Stimulated activated CD4-positive, alpha-beta T cell treated with anti-CD3 and anti-CD28 coated beads, Interleukin-15, amount 100 ng/mL, for 1 hour (primary cell): Measurements from ENCODE around the gene ZNF429.
"Not testable (repeated sequence)": the region's sequence is repeated elsewhere in the genome, so short reads cannot be mapped to it uniquely, and the experiment has no call there.

Experiments
- DNase-seq, 2 donors: peaks; one replicate each; pipeline ENCODE4 v3.0.0-alpha.2; 2020; ENCODE audit warnings: low read depth in 1 of 2, low spot score in 1 of 2

Gene ZNF429

DNA sequence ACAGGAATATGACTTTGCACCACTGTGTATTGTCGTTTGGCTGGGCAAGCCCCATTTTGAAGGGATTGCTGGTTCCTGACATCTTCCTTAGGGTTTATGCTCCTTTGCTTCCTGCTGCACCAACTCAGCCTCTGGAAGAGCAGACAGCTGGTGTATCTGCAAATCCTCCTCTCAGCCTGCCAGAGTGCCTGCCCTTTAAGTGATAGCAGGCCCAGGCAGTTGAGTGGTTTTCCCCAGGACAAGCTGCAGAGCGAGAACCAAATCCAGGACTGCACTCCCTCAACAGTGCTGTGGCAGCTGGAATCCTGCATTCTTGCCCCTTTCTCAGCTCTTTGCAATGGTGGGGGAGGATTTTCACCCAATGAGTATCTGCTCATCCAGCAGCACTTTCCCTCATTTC, 85.5 kb downstream of the ZNF429 start:
- DNase-seq: no peak

DNA sequence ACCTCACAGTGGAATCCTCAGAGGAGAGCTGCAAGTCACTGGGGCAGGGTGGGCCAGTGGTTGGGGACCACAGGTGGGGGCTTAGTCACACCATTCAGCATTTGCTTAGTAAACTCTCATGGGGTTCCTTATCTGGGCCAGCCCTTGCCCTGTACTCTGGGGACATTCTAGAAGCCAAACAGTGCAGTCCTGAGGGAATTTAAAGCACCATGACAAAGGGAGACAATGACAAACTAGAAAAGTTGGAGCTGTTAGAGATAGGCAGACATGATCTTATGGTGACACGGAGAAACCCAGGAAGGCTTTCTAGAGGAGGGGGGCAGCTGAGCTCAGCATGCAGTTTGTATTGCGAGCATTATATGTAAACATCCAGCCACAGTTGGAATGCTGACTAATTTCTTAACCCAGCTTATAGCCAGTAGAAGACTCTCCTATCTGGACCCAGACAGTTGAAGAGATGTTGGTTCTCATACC, 87.6 kb downstream of the ZNF429 start:
- no peak for DNase-seq

DNA sequence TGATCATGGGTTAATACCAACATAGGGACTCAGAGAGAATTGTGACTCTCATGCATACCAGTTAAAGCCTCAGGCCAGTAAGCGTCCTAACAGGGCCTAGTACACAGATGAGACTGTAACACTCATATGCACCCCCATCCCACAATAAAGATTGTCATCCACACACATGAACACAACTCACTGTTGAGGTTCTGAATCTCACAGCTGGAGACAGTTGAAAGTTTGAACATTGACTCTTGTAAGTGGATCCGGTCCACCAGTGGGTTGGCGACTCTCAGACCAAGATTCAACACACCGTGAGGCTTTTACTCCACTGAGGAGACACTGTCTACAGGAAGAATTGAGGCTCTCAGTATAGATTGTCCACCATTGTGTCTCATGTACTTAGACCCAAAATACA, 88.1 kb downstream of the ZNF429 start:
- DNase-seq: no peak

DNA sequence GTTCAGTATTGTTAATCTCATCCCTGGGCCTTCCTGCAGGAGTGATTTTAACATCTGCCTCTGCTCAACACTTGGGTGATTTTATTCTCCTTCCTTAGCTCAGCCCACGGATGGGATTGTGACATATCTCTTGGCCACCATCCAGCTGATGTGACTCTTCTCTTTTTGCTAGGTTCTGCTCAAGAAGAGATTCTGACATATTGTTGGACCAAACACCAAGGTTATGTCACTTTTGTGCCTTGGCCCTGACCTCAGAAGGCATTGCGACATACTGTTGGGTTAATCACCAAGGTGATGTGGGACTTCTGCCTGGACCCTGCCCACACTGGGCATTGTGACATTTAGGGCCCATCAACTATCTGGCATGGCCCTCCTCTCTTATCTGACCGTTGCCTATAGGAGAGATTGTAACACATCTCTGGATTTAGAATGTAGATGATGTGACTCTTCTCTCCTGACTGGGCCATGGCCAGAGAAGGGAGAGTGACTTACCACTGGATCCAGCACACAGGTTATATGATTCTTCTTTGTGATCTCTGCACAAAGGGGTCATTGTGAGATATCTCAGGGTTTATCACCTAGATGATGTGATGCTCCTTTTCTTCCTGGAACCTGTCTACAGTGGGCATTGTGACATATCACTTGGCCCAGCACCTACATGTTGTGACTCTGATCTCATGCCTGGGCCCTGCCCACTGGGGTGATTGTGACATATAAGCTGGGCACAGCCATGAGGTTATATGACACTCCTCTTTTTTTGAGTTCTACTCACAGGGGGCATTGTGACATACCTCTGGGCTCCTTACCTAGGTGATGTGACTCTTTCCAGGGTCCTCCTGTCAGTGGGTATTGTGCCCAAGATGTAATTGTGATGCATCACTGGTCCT, 88.8 kb downstream of the ZNF429 start:
- no peak for DNase-seq

DNA sequence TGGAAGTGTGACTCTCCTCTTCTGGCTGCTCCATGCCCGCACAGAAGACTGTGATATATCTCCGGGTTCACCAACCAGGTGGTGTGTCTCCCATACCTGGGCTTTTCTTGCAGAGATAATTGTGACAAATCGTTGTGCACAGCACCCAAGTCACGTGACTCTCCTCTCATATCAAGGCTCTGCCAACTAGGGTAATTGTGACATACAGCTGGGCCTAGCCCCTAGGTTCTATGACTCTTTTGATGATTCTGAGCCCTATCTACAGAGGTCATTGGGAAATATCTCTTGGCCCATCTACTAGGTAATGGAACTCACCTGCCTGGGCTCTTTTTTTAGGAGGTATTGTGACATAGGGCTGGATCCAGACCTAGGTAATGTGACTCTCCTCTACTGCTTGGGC, 89.8 kb downstream of the ZNF429 start:
- no peak for DNase-seq

DNA sequence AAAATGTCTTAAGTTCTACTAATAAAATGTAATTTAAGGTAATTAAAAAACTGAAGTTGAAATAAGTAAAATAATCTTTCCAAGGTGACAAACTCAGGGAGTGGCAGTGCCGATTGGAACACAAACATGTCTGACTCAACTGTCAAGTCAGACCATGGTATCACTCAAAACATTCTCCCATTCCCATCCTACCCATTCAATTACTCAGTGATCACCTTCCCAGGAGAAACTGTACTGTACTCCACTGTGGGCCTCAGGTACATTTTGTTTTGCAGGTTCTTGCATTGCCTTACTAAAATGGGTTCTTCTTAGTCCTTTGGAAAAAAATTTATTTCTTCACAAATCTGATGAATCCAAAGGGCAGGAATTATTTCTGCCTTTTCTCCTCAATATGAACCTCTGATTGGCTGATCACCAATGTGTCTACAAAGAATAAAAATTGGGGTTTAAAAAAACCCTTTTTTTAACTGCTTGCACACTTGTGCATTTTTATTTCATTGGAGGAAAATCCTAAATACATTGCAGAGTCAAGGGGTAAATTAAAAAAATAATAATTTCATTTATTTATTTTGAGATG, 96.8 kb downstream of the ZNF429 start:
- no peak for DNase-seq

DNA sequence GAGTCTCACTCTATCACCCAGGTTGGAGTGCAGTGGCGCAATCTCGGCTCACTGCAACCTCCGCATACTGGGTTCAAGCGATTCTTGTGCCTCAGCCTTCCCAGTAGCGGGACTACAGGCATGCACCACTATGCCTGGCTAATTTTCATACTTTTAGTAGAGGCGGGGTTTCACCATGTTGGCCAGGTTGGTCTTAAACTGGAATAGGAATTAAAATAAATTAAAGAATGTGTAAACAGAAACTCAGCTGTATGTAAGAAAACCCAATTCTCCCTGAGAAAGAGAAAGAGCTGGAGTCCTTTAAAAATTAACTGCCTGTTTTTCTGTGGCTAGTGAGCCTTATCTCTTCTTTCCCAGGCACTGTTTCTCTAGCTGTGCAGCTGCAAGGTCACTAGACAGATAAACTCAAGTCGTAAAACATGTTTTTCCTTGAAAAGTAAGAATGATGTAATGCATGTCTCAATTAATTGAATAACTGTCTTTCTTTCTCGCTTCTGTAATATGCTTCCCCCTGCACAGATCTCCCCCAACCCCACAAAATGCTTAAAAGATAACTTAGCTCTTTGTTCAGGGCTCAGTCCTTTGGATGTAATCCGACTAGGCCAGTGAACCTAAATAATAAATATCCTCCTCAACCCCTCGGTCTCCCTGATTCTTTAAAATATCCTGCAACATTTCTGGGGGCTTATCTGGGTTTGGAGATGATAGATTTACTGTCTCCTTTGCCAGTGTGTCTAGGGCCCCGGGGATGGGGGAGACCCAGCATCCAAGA, 97.4 kb downstream of the ZNF429 start:
- DNase-seq: not testable (repeated sequence)

DNA sequence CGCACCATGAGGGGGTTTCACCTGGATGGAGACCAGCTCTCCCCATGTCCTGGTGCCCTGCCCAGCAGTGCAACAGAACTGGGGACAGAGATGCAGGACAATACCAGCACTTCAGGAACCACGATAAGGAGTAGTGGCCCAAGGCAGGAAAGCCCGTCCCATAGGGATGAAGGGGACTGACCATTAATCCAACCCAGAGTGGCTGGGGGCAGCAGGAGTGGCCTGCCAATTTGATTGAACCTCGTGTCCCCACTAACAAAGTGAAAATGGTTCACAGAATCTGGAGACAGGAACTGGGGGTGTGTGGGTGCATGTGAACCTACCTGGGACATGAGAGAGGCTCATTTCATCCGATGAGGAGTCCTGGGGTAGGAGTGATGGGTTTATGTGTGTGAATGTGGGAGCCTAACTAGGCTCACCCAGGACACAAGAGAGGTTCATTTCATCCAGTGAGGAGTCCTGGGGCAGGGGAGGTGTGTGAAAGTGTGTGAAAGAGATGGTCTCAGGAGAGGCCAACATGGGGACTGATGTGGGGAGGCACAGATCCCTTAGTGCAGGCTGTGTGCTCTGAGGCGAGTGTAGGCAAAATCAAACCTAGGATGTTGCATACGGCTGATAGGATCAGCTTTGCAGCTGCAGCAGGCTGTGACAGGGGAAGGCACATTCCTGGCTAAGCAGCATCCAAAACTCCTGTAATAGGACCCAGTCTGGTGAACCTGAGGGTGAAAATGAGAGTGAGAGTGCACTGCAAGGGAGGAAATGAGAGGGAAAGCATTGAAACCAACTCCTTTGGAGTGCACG, 98.2 kb downstream of the ZNF429 start:
- DNase-seq: no peak

DNA sequence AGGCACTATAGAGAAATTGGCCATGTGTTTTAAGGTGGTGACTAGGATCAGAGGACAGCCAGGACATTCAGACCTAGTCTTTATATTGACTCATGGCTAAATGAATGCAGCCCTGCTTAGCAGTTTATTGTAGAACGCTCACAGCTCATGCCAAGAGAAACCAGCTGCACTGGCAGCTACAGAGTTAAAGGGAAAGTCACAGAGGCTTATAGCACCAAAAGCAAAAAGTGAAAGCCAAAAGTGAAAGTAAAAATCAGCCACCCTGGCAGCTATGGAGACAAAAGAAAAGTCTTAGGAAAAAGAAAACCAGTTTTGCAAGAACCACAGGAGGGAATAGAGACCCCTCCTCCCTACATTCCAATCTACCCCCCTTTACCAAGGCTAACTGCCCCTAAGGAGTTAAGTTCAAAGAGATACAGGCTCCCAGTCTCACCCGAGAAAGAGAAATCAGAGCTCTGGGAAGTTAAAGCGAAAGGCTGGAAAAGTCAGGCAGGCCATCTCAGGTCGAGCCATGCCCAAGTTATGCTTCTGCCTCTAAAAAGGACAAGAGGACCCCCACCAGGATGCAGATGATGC, 99.0 kb downstream of the ZNF429 start:
- DNase-seq: no peak
